ENCODE data around the gene HK1. TPM values are rescaled to one million over a fixed set of nuclear protein-coding genes. Genes with fewer than 3 reads are reported as not detected.
"Not testable (repeated sequence)": the region's sequence is repeated elsewhere in the genome, so short reads cannot be mapped to it uniquely, and the experiment has no call there.

HK1 gene
- total RNA-seq, 1 donor from 2014 or later: 128 TPM

DNA sequence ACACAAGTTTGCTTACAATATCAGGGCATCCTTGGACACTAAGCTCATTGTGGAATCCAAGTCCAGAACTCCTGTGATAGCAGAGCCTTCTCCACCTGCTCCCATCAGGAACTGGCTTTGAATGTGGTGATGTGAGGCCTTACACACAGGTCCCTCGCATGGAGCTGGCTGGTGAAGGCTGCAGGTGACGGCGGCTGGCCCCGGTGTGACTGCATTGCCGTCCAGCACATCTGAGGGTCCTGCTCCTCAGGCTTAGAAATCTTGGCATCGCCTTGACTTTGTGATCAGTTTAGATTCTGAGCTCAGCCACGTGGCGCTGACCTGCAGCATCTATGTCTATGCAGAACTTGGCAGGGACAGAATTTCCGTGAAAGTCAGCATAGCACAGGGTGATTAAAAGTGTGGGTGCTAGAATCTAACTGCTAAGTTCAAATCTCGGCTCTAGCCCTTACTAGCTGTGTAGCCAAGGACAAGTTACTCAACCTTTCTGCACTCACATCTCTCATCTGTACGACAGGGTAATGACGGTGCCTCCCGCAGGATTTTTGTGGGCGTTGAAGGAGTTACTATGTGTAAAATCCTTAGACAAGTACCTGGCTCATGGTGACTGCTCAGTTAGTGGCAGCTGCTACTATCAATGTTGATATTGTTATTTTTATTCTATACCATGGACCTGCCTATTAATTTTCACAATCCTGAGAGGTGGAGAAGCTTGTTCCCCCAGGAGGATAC, 31.5 kb upstream of the HK1 start:
- Histone ChIP-seq H3K4me3 (no peak overlapping the region), H3K27me3 (no peaks in the 10 kb centered on the region), H3K36me3 (no peaks in the 10 kb centered on the region), H3K27ac (no peak overlapping the region), H3K4me1 (no peaks in the 10 kb centered on the region), H3K9me3 (no peaks in the 10 kb centered on the region)
- TF ChIP-seq CTCF (IDR thresholded peaks at IDR 0.05): no peak
- DNase-seq (ENCODE audit: low spot score in 2 of 2): no peak
- intact Hi-C loops (cut with DNase I): no loop called here

- no peak for DNase-seq (ENCODE audit: low spot score in 2 of 2)
- no peak for TF ChIP-seq CTCF (IDR thresholded peaks at IDR 0.05)
Measured at GRCh38 chr10:69247313-69247710, 31.0 kb upstream of the HK1 start.

GRCh38 chr10:69248117-69248730, 30.1 kb upstream of the HK1 start:
- H3K9me3 ChIP-seq: no peaks in the 10 kb centered on the region
- no peak for DNase-seq (ENCODE audit: low spot score in 2 of 2)

More at GRCh38 chr10:69247313-69247710, 31.0 kb upstream of the HK1 start:
- Histone ChIP-seq H3K27me3 (no peaks in the 10 kb centered on the region), H3K4me3 (no peak overlapping the region), H3K27ac (no peak overlapping the region), H3K36me3 (no peaks in the 10 kb centered on the region), H3K9me3 (no peaks in the 10 kb centered on the region), H3K4me1 (no peaks in the 10 kb centered on the region)
- intact Hi-C loops (cut with DNase I): no loop called here

GRCh38 chr10:69250041-69250440, 28.3 kb upstream of the HK1 start:
- Histone ChIP-seq H3K4me3 (no peak overlapping the region), H3K27me3 (no peaks in the 10 kb centered on the region), H3K9me3 (no peaks in the 10 kb centered on the region), H3K36me3 (no peaks in the 10 kb centered on the region), H3K4me1 (no peaks in the 10 kb centered on the region), H3K27ac (no peak overlapping the region)
- no peak for DNase-seq (ENCODE audit: low spot score in 2 of 2)
- intact Hi-C loops (cut with DNase I): no loop called here
- no peak for TF ChIP-seq CTCF (IDR thresholded peaks at IDR 0.05)

More at GRCh38 chr10:69248117-69248730, 30.1 kb upstream of the HK1 start:
- Histone ChIP-seq H3K27ac (no peak overlapping the region), H3K4me3 (no peak overlapping the region), H3K27me3 (no peaks in the 10 kb centered on the region), H3K36me3 (no peaks in the 10 kb centered on the region), H3K4me1 (no peaks in the 10 kb centered on the region)
- TF ChIP-seq CTCF (IDR thresholded peaks at IDR 0.05): no peak
- intact Hi-C loops (cut with DNase I): no loop called here

GRCh38 chr10:69251417-69251816, 26.9 kb upstream of the HK1 start:
- H3K9me3 ChIP-seq; H3K4me1 ChIP-seq; DNase-seq (ENCODE audit: low spot score in 2 of 2); H3K4me3 ChIP-seq; H3K27ac ChIP-seq; intact Hi-C loops (cut with DNase I); H3K36me3 ChIP-seq; H3K27me3 ChIP-seq: not testable (repeated sequence)

DNA sequence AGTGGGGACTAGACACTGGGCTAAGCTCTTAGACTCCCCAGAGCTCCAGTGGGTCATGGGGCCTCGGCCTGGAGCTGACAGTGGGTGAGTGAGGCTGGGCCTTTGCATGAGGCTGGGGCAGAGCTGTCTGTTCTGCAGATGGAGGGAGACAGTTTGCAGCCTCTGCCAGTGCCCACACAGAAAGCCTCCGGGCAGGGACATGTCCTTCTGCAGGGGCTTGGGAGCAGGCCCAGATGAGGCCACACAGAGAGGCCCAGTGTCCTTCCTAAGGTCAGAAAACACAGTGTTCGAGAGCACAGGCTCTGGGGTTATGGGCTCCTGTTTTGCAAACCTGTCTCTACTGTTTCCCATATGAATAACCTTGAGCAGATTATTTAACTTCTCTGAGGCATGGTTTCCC, 25.1 kb upstream of the HK1 start:
- Histone ChIP-seq H3K27ac (no peak overlapping the region), H3K9me3 (no peaks in the 10 kb centered on the region), H3K4me3 (no peak overlapping the region), H3K4me1 (no peaks in the 10 kb centered on the region), H3K27me3 (no peaks in the 10 kb centered on the region), H3K36me3 (no peaks in the 10 kb centered on the region)
- no peak for DNase-seq (ENCODE audit: low spot score in 2 of 2)
- intact Hi-C loops (cut with DNase I): no loop called here
- no peak for TF ChIP-seq CTCF (IDR thresholded peaks at IDR 0.05)
